Measurements from ENCODE around the gene PLCXD3.

Gene PLCXD3, protein sequence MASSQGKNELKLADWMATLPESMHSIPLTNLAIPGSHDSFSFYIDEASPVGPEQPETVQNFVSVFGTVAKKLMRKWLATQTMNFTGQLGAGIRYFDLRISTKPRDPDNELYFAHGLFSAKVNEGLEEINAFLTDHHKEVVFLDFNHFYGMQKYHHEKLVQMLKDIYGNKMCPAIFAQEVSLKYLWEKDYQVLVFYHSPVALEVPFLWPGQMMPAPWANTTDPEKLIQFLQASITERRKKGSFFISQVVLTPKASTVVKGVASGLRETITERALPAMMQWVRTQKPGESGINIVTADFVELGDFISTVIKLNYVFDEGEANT

DNA sequence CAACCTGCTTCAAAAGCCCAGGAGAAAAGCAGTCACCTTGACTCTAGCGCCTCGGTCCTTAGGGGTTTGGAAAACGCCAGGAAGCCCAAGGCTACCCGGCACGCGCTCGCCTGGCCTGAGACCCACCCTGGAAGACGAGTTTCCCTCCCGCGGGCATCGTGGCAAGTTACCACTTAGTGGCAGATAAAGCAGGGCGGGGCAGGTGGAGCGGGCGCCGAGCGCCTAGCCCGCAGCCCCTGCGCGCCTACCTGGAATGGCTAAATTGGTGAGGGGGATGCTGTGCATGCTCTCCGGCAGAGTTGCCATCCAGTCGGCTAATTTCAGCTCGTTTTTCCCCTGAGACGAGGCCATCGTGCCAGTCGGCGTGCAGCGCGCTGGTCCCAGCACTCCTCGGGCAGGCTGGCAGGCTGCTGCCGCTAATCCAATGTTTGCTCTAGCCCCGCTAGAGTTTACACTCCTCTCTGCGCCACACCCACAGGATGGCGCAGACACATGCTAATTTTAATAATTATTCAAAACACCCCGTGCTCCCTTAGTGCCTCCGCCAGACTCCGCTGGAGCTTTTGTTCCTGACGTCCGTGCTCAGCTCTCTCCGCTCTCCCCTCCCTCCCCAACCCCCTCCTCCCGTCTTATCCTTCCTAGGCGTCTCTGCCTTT, at the start of gene PLCXD3:
TSS of gene PLCXD3 (minus strand) at position 426 of the 656 bp plus-strand sequence. CDS start at position 351, 75 bp downstream.
- TF ChIP-seq, protein P1, sequence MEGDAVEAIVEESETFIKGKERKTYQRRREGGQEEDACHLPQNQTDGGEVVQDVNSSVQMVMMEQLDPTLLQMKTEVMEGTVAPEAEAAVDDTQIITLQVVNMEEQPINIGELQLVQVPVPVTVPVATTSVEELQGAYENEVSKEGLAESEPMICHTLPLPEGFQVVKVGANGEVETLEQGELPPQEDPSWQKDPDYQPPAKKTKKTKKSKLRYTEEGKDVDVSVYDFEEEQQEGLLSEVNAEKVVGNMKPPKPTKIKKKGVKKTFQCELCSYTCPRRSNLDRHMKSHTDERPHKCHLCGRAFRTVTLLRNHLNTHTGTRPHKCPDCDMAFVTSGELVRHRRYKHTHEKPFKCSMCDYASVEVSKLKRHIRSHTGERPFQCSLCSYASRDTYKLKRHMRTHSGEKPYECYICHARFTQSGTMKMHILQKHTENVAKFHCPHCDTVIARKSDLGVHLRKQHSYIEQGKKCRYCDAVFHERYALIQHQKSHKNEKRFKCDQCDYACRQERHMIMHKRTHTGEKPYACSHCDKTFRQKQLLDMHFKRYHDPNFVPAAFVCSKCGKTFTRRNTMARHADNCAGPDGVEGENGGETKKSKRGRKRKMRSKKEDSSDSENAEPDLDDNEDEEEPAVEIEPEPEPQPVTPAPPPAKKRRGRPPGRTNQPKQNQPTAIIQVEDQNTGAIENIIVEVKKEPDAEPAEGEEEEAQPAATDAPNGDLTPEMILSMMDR (IDR thresholded peaks at IDR 0.05; ENCODE audit: low read depth, low read length) = no peak
- peak; percentile 11 to 87 for DNase-seq (ENCODE audit: low read depth in 2 of 2)
- H3K4me3 ChIP-seq (replicated peaks in 1 of 2; ENCODE audit: low read depth in 2 of 2, low read length in 2 of 2) = peak within 1 kb of the TSS; percentile 56 to 98

DNA sequence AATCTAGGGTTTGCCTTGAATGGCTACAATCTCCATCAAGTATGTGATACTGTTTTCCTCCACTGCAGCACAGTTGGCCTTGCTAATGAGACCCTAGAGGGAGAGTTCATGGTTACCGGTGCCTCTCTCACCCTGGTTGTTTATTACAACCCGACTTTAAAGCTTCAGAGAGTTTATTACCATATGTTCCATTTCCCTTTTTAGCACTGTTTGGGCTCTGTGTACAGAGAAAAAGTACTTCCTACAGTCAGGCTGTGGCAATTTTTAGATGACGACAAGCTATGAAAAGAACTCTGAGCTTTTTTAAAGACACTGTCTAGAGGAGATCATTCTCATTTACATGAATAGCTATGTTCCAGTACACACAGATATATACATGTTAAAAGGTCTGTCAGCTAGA, 48.8 kb upstream of the PLCXD3 start:
- no peak overlapping the region for H3K4me3 ChIP-seq (replicated peaks in 1 of 2; ENCODE audit: low read depth in 2 of 2, low read length in 2 of 2)
- no peak for DNase-seq (ENCODE audit: low read depth in 2 of 2)
- TF ChIP-seq, protein P1 (IDR thresholded peaks at IDR 0.05; ENCODE audit: low read depth, low read length) = no peak

- TF ChIP-seq, protein P1 (IDR thresholded peaks at IDR 0.05; ENCODE audit: low read depth, low read length) = no peak
- no peak overlapping the region for H3K4me3 ChIP-seq (replicated peaks in 1 of 2; ENCODE audit: low read depth in 2 of 2, low read length in 2 of 2)
These were observed 47.9 kb upstream of the PLCXD3 start for GRCh38 chr5:41558295-41558694.

DNA sequence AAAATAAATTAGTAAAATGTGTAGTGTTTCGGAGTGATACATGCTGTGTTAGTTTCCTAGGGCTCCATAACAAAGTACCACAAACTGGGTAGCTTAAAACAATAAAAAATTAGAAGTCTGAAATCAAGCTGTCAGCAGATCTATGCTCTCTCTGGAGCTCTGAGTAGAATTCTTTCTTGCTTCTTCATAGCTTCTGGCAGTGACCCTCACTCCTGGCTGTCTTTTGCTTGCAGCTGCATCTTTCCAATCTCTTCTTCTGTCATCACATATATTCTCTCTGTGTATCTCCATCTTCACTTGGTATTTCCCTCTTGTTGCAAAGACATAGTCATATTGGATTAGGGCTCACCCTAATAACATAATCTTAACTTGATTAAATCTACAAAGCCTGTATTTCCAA, 37.6 kb upstream of the PLCXD3 start:
- no peak for DNase-seq (ENCODE audit: low read depth in 2 of 2)
- H3K4me3 ChIP-seq (replicated peaks in 1 of 2; ENCODE audit: low read depth in 2 of 2, low read length in 2 of 2) = no peak overlapping the region
- TF ChIP-seq, protein P1 (IDR thresholded peaks at IDR 0.05; ENCODE audit: low read depth, low read length) = no peak

More at GRCh38 chr5:41558295-41558694, 47.9 kb upstream of the PLCXD3 start:
- no peak for DNase-seq (ENCODE audit: low read depth in 2 of 2)

DNA sequence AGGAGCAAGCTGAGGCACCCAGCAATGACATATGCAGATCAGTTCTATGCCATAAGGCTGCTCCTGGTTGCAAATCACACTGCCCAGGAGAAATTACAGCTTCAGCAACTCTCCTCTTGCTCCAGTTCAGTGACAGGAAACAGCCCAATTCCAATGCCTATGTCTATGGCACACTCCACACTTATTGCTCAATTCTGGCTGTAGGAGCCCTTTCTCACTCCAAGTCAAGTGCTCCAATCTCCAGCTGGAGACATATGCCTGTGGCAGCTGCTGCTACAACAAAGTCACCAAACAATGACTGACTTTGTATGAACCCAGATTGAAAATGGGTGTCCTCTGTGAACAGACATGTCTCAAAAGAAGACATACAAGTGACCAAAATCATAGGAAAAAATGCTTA, 31.8 kb upstream of the PLCXD3 start:
- DNase-seq (ENCODE audit: low read depth in 2 of 2) = peak in 1 of 2 donors; percentile 55
- TF ChIP-seq, protein P1 (IDR thresholded peaks at IDR 0.05; ENCODE audit: low read depth, low read length) = no peak
- no peak overlapping the region for H3K4me3 ChIP-seq (replicated peaks in 1 of 2; ENCODE audit: low read depth in 2 of 2, low read length in 2 of 2)

DNA sequence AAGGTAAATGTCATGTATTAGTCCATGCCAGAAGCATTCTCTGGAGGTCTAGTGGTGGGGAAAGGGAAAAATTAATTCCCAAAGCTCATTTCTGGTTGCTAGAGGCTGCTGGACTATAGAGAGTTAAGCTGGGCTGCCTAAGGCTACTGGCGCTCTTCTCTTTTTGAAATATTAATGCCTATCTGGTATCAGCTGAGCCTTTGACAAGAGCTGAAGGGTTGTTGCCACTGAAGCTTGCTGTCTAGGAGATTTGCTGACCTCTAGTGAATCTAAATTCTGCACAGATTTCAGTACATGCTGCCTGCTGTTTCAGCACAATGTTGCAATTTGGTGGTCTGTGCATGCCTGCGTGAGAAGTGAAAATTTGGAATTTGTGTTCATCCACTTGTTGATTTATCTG, 29.1 kb upstream of the PLCXD3 start:
- DNase-seq (ENCODE audit: low read depth in 2 of 2) = peak in 1 of 2 donors; percentile 29
- TF ChIP-seq, protein P1 (IDR thresholded peaks at IDR 0.05; ENCODE audit: low read depth, low read length) = no peak
- no peak overlapping the region for H3K4me3 ChIP-seq (replicated peaks in 1 of 2; ENCODE audit: low read depth in 2 of 2, low read length in 2 of 2)
